ENCODE results near the gene SRSF2.

GRCh38 chr17:76753061-76753961 lies 16.2 kb upstream of the SRSF2 start:
- TF ChIP-seq CTCF (IDR thresholded peaks at IDR 0.05), result no peak
- no peak for TF ChIP-seq CHD2 (IDR thresholded peaks at IDR 0.05; ENCODE audit: low read length, partially characterized antibody)
- no peak for TF ChIP-seq RARB (CRISPR knock-in tag; IDR thresholded peaks at IDR 0.05)
- TF ChIP-seq MAZ (IDR thresholded peaks at IDR 0.05; ENCODE audit: borderline replicate concordance, low read depth, low read length), result no peak
- TF ChIP-seq KDM5A (IDR thresholded peaks at IDR 0.05), result no peak
- no peak for TF ChIP-seq REST (IDR thresholded peaks at IDR 0.05)
- no peak for TF ChIP-seq NPAS2 (CRISPR knock-in tag; IDR thresholded peaks at IDR 0.05; ENCODE audit: borderline replicate concordance)
- no peak for TF ChIP-seq POLR2A (IDR thresholded peaks at IDR 0.05; ENCODE audit: low read length)
- no peak for TF ChIP-seq RAD21 (conservative IDR thresholded peaks at IDR 0.05 in 1 of 2, IDR thresholded peaks at IDR 0.05 in 1 of 2)
- no peak for TF ChIP-seq EP300 (IDR thresholded peaks at IDR 0.05)
- TF ChIP-seq MYC (IDR thresholded peaks at IDR 0.05; ENCODE audit: borderline replicate concordance, low read length), result no peak
- no peak for TF ChIP-seq FOSB (CRISPR knock-in tag; IDR thresholded peaks at IDR 0.05)
- TF ChIP-seq NR3C1 (IDR thresholded peaks at IDR 0.05), result no peak
